Tibial artery (tissue), 4 donors: ENCODE data around the gene SYNDIG1.

Experiments
- DNase-seq, 2 donors: peaks; one replicate each; pipeline ENCODE4 v3.0.0-alpha.2; 2019
- H3K27ac ChIP-seq, 2 donors: fragments of 200-600 bp; sonication (generic) in 1 of 2; 1 replicate in 1 of 2; 2 replicates in 1 of 2; pipeline ENCODE4 v1.5.1; 2018 to 2019; ENCODE audit warnings: mild to moderate bottlenecking in 1 of 2
- H3K27me3 ChIP-seq, 2 donors: fragments of 200-600 bp; sonication (generic) in 1 of 2; one replicate each; pipeline versions ENCODE4 v1.5.1 to v1.6.0; 2016 to 2019
- H3K36me3 ChIP-seq, 3 donors: fragments of 200-600 bp; sonication (generic) in 2 of 3; one replicate each; pipeline ENCODE4 v1.5.1; 2016 to 2019; ENCODE audit warnings: mild to moderate bottlenecking in 2 of 3
- H3K4me1 ChIP-seq, 4 donors: fragments of 200-600 bp; sonication (generic) in 2 of 4; 1 replicate in 3 of 4; 2 replicates in 1 of 4; pipeline ENCODE4 v1.5.1; 2016 to 2019
- H3K4me3 ChIP-seq, 2 donors: fragments of 200-600 bp; sonication (generic) in 1 of 2; 1 replicate in 1 of 2; 2 replicates in 1 of 2; pipeline ENCODE4 v1.5.1; 2018 to 2019; ENCODE audit warnings: mild to moderate bottlenecking in 2 of 2
- H3K9me3 ChIP-seq, 3 donors: fragments of 200-600 bp; sonication (generic) in 1 of 3; one replicate each; pipeline ENCODE4 v1.5.1; 2016 to 2019
- CTCF ChIP-seq, 2 experiments: fragments of 200-600 bp in 1 of 2; fragments of 450-650 bp in 1 of 2; IDR thresholded peaks; one replicate each; pipeline ENCODE4 v1.5.1; 2017 to 2019; ENCODE audit warnings: antibody characterized with exemption in 2 of 2, mild to moderate bottlenecking in 1 of 2, moderate library complexity in 1 of 2
- intact Hi-C: fragments of 100-400 bp; cut with DNase I; formaldehyde crosslinking; loops from one replicate; pipeline ENCODE4 v1.15.0; 2023; ENCODE audit warnings: low total_unique reads

Gene SYNDIG1

GRCh38 chr20:24437196-24438082, 32.0 kb upstream of the SYNDIG1 start:
- no peak overlapping the region for H3K27ac ChIP-seq
- no peak for DNase-seq
- intact Hi-C loops, result no loop called here
- no peaks in the 10 kb centered on the region for H3K36me3 ChIP-seq
- H3K4me1 ChIP-seq, result no peaks in the 10 kb centered on the region
- H3K27me3 ChIP-seq, result no peaks in the 10 kb centered on the region
- H3K4me3 ChIP-seq, result no peak overlapping the region
- no peaks in the 10 kb centered on the region for H3K9me3 ChIP-seq
- TF ChIP-seq CTCF (IDR thresholded peaks at IDR 0.05), result no peak

- no peak for TF ChIP-seq CTCF (IDR thresholded peaks at IDR 0.05)
- Histone ChIP-seq H3K4me3 (no peak overlapping the region), H3K27me3 (no peaks in the 10 kb centered on the region), H3K9me3 (no peaks in the 10 kb centered on the region), H3K36me3 (no peaks in the 10 kb centered on the region), H3K4me1 (no peaks in the 10 kb centered on the region), H3K27ac (no peak overlapping the region)
- no peak for DNase-seq
- intact Hi-C loops, result no loop called here
Measured at GRCh38 chr20:24438331-24438730, 31.1 kb upstream of the SYNDIG1 start.

- Histone ChIP-seq H3K4me1 (no peaks in the 10 kb centered on the region), H3K36me3 (no peaks in the 10 kb centered on the region), H3K27me3 (no peaks in the 10 kb centered on the region), H3K27ac (no peak overlapping the region), H3K4me3 (no peak overlapping the region), H3K9me3 (no peaks in the 10 kb centered on the region)
- DNase-seq, result no peak
- intact Hi-C loops, result no loop called here
- TF ChIP-seq CTCF (IDR thresholded peaks at IDR 0.05), result no peak
Measured at GRCh38 chr20:24439737-24440387, 29.6 kb upstream of the SYNDIG1 start.

- H3K4me3 ChIP-seq, result no peak overlapping the region
- intact Hi-C loops, result no loop called here
- H3K27me3 ChIP-seq, result no peaks in the 10 kb centered on the region
- no peak for DNase-seq
- TF ChIP-seq CTCF (IDR thresholded peaks at IDR 0.05), result no peak
- no peaks in the 10 kb centered on the region for H3K4me1 ChIP-seq
- H3K36me3 ChIP-seq, result no peaks in the 10 kb centered on the region
- H3K27ac ChIP-seq, result no peak overlapping the region
- no peaks in the 10 kb centered on the region for H3K9me3 ChIP-seq
Measured at GRCh38 chr20:24441661-24442060, 27.8 kb upstream of the SYNDIG1 start.

GRCh38 chr20:24442909-24443308, 26.5 kb upstream of the SYNDIG1 start:
- no peak for TF ChIP-seq CTCF (IDR thresholded peaks at IDR 0.05)

More at GRCh38 chr20:24442909-24443308, 26.5 kb upstream of the SYNDIG1 start:
- H3K27ac ChIP-seq, result no peak overlapping the region
- DNase-seq, result no peak
- H3K27me3 ChIP-seq, result no peaks in the 10 kb centered on the region
- intact Hi-C loops, result no loop called here
- no peaks in the 10 kb centered on the region for H3K9me3 ChIP-seq
- H3K4me3 ChIP-seq, result no peak overlapping the region
- H3K4me1 ChIP-seq, result no peaks in the 10 kb centered on the region
- no peaks in the 10 kb centered on the region for H3K36me3 ChIP-seq
